HG03354 (cell line): Measurements from ENCODE around the gene NINJ2.

ENCODE experiments used
- ATAC-seq: cut with Tn5 transposase; IDR thresholded peaks from one replicate; pipeline ENCODE4 v1.9.1; 2021; ENCODE audit warnings: mild to moderate bottlenecking; ENCODE audit not compliant: unreplicated experiment, poor library complexity, severe bottlenecking

Gene NINJ2

DNA sequence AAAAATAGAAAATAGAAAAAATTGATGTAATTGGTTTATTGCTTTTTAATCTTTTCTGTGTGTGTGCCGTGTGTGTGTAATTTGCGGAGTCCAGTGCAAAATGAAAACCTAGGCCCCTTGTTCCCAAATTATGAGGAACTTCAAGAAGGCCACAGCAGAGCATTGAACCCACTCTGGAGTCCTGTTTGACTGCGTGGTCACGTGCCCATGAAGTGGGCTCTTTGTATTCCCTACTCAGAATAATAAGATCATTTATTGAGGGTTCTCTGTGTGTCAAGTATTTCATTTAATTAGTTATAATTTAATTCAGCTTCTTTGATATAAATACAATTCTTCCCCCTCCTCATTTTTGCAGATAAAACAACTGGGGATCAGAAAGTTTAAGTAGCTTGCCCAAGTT lies 12.3 kb upstream of the NINJ2 start:
- ATAC-seq, result no peak

DNA sequence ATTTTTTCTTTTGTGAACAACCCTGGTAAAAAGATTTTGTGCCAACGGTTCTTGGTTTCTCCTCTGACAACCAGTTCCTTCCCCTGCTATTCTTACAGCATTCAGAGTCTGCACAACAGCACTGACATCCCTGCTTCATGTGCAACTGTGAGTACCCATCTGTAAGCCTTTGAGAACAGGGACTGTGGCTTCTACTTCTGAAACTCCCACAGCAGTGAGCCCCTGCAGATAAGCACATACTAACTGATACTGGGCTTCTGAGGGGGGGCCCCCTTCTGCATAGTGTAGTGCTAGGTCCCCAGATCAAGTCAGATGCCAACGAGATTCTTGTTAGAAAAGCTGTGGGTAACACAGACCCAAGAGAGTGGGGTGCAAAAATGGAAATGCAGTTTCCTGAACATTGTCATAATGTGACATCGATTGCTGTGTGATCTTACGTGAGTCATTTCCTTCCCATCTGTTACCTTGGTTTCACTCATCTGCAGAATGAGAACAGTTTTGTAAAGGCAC lies 11.1 kb upstream of the NINJ2 start:
- ATAC-seq, result peak; percentile 88

DNA sequence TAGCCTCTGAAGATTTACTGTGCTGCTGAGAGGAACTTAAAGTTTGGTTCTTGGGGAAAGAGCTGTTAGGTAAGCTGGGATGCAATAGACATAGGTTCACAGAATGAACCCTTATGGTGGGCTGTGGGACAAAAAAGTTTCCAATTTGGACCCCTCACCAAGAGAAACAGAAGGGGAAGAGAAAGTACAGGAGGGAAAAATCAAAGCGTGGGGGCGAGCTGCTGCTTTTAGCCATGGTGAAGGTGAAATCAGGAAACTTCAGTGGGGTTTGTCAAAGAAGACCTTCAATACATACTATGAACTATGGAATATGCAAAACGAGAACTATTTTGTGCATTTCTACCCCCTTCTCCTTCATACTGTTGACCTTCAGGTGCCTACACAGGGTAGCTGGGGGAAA lies 10.6 kb upstream of the NINJ2 start:
- ATAC-seq, result peak; percentile 12

DNA sequence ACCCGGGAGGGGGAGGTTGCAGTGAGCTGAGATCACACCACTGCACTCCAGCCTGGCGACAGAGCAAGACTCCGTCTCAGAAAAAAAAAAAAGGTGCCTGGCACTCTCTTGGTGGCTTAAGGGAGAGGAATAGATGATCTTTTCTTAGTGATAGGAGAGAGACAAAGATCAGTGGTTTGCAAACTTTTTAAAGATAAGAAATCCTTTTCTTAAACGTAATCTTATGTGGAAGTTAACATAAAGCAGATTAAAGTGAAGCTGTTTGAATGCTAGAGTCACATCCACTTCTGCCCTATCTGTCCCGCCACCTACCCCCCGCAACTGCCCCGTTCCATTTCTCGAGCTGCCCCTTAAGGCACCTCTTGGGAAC lies 6.3 kb upstream of the NINJ2 start:
- ATAC-seq, result no peak

DNA sequence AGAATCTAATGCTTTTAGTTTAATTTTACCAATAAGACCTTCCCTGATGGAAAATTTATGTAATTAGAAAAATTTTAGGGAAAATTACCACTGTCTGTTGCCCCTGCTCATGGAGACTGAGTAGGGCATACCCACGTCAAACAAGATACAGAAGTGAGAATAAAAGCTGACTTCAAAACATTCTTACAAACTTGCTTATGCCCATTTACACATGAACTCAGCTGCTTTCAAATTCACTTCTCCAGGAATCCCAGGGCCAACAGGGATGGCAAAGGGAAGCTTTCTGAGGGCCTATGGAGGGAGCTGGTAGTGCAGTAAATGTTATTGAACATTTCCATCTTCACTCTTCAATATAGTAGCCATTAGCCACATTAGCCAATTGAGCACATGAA lies 4.8 kb upstream of the NINJ2 start:
- no peak for ATAC-seq

DNA sequence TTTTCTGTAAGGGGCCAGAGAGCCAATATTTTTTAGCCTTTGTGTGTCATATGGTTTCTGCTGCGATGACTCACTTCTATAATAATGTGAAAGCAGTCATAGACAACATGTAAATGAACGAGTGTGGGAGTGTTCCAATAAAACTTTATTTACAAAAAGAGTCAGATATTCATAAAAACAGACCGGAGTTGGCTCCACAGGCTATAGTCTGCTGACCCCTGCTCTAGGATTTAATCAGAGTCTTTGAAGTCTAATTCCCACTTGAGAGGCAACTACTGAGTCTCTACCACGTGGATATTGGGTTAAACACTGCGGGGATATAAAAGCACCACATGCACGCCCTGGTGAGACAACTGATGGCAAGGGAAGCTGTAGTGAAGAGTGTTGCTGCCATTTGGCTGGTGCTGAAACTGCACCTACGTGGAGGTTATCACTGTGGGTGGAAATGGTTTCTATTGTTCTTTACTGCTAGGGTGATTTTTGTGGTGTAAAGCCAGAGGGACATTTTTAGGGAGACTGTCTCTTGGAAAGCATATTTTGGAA lies 3.6 kb upstream of the NINJ2 start:
- no peak for ATAC-seq

DNA sequence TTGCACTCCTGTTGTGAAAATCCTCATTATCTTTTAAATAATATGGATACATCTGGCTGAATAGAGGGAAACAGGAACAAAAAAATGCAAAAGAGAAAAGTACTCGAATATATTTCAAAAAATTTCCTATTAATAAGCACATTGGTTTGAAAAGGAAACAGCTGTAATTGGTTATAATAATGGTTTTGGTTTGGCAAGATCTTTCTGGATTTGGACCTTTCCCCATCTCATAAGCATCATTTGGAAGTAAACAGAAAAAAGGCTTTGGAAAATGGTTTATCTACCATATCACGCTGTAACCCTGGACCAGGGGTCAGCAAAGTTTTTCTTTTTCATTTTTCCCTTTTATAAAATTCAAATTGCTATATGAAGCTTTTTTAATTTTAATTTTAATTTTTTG lies 2.8 kb upstream of the NINJ2 start:
- ATAC-seq, result no peak

DNA sequence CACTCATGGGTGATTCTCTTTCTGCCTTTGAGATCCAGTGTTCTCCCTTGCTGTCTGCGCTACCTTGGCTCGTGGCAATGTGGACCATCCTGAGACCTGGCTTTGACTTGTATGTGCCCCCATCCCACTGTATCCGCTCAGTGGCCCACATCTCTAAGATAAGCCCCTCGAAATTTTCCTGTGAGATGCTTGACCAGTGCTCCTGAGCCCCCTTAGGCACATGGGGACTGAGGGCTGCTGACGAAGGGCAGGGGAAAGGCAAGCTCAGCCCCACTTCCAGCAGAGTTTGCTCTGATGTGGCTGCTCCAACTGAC lies 1.5 kb upstream of the NINJ2 start:
- ATAC-seq, result no peak

DNA sequence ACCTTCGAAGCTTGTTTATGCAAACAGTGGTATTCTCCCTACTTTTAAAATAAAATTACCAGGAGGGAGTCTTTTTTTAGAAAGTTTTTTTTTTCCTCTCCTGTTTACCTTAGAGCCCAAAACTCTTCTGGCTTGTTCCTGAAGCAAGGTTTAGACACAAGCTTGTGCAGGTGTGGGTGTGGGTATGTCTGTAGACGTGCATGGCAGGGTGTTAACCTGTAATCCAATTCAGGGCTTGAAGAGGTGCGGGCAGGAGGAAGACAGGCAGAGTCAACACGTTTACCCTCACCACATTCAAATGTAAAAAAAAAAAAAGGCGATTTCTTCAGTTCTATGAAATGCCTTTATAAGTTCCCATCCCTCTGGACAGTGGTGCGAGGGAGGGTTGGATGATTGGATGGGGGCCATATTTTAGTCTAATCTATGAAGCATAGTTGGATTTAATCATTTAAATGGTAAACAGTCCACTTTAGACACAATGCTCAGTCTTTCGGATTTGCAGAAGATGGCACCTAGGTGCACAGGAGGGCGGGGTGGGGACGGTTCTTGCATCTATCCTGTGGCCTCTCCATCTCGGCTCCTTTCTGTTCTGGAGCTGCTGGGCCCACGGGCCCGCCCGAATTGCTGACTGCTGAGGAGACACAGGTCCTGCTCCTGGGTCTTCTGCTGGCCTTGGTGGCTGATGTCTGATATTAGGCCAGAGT lies 982 bp upstream of the NINJ2 start:
- ATAC-seq, result no peak

DNA sequence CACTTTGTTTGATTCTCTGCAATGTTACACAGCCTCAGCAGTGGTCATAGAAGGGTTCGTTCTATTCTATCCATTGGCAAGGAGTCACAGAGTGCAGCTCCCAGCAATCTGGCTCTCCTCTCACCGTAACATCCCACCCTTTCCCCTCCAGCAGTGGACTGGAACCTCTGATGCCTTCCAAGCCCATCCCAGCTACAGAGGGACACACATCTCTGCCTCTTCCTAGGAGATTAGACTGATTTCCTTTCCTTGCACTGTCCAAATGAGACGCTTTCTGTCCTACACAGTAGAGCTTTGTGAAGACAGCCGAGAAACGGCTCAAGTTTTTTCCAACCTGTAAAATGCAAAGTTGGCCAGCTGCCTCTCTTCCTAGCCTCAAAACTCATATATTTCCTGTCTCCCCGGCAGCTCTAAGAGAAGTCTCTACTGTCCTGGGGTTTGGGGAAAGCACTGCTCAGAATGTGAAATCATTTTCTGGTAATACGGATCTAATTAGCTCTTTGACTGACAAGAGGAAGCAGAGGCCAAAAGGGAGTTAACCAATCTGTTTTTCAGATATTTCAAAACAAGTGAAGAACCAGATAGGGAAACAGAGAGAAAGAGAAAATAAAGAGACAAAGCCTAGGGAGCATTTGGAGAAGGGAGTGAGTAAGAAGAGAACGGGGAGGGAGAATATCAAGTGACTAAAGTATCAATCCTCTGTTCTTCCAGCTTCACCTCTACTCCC lies 516 bp downstream of the NINJ2 start:
- ATAC-seq, result no peak

DNA sequence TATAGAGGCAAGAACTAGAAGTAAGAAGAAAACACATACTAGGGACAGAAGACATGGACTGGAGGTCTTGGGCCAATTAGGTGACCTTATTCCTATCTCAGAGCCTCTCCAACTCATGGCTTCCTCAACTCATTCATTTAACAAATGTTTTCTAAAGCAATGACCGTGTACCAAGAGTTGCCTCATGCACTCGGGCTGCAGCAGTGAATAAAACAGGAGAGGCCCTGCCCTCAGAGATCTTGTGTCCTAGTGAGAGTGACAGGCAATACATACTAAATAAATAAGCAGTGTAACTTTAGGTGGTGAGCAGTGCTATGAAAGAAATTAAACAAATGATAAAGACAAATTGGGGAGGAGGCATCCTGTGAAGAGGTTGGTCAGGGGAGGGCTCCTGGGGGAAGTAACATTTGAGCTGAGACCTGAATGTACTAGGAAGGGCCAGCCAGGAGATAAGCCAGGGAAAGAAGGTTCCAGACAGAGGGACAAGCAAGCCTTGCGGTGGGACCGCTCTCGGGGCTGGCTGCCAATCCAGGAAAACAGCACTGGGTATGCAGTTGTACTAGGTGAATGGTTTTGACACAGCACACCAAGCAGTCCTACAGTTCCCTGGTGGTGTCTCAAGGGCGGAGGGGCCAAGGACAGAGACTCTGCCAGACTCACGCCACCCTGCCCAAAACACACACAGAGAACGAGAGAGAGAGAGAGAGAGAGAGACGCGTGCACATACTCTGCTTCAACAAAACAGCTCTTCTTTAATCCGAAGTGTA lies 1.3 kb downstream of the NINJ2 start:
- ATAC-seq, result no peak

DNA sequence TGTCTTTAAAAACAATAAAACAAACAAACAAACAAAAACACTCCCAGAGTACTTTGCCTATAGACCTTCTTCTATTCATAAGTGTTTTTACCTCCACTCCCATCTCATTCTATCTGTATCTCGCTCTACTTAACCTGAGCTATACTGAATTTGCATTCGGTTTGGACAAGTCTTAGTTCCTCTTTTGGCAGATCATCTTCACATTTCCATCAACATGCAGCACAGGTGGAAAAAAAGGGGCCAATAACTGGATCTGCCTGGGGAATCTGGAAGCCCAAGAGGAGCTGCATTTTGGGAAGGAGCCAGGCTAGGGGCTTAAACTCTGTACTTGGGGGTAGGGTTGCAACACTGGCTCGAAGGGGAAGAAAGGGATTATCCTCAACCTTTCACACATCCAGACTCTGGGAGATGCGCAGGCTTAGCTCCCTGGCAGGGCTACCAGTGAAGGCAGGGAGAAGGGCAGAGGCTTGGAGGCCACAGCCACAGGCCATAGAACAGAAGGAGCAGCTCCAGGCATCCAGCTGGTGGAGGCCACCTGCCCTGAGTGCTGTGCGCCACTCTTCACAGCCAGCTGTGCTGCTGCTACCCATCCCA lies 4.1 kb downstream of the NINJ2 start:
- peak; percentile 89 for ATAC-seq

DNA sequence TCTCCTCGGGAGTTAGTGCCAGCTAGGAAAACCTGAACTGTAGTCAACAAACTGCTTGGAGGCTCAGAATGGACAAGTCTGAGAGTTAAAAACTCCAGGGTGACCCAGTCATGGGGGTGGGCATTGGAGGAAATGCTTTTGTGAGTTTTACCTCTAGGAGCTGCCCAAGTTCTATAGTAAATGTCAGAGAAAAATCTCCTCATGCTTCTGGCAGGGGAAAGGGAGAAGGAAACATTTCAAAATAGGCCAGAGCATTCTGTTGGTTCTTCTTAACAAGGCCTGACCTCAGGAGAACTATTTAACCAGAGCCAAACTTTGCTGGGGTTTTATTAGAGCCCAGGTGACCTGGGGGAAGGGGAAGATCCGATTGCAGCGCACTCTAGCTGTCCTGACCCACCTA lies 12.3 kb downstream of the NINJ2 start:
- no peak for ATAC-seq

DNA sequence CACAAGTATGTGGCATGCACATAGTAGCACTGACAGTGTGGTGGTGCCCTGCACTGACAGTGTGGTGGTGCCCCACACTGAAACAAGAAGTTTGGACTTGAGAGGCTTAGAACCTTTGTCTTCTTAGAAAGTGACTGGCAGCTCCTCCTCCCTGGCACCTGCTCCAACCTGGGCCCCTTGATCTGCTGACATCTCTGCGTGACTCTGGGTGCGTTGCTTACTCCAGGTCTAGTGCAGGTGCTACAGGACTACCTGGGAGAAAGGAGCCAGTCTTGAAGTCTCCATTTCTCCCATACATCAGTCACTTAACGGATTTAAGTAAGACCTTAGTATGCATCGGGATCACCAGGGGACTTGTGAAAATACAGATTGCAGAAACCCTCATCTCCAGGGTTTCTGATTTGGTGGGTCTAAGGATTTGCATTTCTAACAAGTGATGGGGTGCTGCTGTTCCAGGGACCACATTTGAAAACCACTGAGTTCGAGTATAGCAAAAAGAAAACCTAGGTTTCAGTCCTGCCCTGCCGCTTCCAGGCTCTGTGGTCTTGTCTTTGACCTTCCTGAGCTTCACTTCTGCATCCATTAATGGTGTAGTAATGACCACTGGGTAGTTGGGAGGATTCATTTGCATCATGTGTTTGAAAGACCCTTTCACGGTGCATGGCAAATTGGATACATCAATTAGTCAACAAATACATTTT lies 15.7 kb downstream of the NINJ2 start:
- ATAC-seq, result no peak

DNA sequence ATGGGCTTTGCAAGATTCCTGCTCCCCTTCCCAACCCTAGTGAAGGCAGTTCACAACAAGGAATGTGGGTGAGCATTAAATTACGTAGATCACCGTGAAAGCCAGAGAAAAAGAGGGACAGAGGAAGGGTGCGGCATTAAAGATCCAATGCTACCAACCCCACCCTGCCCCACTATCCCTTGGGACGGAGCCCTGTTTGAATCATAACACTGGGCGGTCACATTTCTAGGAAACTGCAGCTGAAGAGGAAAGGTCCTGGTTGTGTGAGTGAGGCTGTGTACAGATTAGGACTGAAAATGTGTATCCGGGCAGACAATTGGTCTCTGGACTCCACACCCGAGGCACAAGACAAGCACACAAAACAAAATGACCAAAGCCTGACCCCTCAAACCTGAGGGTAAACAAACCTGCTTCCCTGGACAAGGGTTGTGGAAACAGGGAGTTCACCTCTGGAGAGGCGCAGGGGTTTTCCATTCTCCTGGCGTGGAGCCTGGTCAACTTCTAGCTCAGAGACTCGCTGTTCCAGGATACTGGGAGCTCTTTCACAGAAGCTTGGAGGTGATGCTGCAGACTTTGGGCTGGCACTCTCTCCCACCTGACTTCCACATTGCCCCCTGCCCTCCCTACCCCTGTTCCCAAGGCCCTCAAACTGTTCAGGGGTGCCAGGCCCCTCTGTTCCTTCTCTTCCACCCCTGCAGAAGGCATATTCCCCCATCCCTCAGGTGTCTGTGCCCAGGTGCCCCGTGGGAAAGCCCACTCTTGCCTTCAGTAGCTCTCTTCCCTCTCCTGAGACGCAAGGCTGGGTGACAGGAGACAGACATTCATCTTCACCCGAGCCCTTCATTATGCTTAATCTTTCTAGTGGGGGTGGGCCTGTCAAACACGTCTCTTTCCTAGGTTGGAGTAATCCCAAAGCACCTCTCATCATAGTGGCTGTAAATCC lies 16.5 kb downstream of the NINJ2 start:
- no peak for ATAC-seq

DNA sequence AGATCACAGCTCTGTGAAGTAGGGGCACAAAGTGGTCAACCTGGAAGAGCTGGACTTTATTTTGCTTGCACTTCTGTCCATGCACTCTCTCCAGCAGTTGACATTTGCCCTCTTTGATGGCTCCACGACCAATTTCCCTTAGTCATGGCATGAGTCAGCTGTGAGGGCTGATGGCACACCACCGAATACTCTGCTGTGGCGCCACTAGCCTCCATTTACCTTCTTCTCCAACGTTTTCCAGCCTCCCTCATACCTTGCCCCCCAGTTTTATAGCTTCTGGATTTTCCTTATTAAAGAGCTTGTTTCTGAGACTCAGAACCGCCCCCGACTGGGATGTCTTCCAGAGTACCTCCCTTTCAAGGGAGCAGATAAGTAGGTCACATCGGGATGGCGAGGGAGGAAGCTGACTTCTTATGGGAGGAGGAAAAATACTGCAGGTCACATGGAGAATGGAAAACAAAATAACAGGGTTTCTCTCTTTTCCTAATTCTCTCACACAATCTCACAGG lies 17.6 kb downstream of the NINJ2 start:
- no peak for ATAC-seq

DNA sequence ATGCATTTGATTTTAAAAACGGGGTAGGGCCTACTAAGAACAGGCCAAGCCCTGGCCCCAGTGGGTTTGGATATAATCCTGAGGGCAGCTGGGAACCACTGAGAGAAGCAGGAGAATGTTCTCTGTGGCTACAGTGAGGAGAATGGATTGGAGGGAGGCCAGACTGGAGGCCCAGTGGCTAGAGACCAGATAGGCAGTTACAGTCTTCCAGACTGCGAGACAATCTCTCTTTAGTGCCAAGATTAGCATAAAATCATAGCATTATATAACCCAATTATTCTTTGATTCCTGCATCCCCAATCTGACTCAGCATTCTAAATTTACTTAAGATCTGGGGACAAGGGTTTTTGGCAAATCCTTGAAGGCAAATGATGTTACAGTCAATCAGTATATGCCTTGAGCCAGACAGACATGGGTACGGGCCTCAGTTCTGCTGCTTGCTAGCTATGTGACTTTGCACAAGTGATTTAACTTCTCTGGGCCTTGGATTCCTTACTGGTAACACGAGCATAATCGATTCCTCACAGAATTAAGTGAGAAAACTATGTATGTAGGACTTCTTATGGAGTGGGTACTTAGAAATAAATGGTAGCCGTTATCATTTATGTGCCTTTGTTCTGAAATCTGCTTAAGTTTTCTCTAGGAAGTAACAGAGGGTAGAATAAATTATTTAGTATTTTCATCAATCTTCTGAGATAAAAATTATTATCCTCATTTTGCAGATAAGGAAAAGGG lies 18.3 kb downstream of the NINJ2 start:
- no peak for ATAC-seq

DNA sequence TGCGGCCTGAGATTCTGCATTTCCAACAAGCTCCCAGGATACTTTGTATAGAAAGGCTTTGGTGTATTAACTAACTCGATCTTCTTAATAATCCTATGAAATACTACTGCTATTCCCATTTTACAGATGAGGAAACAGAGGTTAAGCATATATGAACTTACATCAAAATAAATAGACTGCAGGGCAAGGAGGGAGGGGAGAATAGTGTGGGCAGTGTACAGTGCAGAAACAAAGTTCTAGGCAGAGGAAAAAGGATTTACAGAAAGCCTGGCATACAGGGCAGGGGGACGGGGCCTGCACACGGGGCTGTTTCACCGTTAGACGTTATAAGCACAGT lies 19.0 kb downstream of the NINJ2 start:
- ATAC-seq, result no peak
